Stimulated activated CD8-positive, alpha-beta memory T cell treated with anti-CD3 and anti-CD28 coated beads, Interleukin-7, amount 100 ng/mL, for 4 hours (primary cell): Measurements from ENCODE around the gene AKR1B1.

Experiments
- DNase-seq, 2 donors: peaks; one replicate each; pipeline ENCODE4 v3.0.0-alpha.2; 2020; ENCODE audit warnings: low read depth in 2 of 2

Gene AKR1B1

DNA sequence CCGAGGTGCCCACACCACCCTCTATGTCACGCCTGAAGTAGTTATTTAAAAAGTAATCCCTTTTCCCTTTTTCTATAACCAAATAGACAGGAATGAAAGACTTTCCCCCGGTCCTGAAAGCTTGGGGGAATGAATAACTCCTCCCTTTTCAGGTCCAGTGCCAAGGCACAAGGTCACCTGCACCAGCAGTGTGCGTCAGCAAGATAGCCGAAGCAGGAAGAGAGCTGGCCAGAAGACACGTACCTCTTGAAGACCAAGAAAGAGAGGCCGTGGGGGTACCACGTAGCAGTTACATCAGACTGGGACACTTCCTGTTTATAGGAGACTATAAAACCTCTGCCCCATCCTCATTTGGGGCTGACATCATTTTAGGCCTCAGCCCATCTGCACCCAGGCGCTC is 10.7 kb upstream of the AKR1B1 start:
- no peak for DNase-seq

DNA sequence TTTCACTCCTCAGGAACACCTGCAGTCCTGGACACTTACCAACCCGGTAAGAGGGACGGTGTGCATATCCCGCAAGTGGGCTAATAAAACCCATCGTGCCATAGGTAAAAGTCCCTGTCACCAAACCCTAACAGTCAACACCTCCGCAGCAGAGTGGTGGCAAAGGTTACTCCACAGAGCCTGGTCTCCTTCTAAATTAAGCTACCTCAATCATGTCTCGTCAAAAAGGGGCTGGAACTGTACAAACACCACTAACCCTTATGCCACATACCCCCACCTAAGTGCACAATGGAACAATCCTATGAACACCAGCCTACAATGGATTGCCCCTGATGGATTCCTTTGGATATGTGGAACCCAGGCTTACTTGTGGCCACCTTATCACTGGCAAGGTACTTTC is 9.6 kb upstream of the AKR1B1 start:
- DNase-seq = no peak

DNA sequence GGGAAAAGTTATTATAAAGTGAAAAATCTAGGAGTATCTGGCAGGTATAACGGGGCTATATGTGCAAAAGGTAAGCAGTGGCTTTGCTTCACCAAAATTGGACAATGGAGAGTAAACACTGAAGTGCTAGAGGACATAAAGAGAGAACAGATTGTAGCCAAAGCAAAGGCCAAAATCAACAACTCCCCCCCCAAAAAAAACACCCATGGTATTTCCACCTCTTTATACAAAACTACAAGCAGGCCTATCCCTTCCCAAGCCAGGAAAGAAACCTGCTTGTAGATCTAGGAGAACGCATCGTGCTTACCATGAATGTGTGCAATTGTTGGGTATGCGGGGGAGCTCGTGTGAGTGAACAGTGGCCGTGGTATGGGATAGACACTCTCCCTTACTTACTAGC is 9.2 kb upstream of the AKR1B1 start:
- DNase-seq = no peak

DNA sequence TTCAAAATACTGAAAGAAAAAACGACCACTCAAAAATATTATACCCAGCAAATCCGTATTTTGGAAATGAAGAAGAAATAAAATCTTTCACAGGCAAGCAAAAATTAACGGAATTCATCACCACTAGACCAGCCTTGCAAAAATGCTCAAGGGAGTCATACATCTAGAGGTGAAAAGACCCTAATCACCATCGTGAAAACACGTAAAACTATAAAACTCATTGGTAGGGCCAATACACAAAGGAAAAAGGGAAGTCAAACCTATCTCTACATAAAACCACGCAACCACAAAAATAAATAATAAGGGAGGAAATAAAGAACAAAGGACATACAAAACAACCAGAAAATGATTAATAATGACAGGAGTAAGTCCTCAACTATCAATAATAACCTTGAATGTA is 6.6 kb upstream of the AKR1B1 start:
- no peak for DNase-seq

DNA sequence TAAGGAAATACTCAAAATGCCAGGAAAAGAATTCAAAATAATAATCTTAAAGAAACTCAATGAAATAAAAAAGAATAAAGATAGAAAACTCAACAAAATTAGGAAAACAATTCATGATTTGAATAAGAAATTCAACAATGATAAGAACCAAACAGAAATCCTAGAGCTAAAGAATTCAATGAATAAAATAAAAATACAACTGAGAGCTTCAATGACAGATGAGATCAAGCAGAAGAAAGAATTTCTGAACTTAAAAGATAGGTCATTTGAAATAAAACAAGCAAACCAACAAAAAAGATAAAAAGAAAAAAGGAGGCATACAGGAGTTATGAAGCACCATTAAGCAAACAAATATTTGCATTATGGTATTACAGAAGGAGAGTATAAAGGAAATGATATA is 5.6 kb upstream of the AKR1B1 start:
- no peak for DNase-seq

DNA sequence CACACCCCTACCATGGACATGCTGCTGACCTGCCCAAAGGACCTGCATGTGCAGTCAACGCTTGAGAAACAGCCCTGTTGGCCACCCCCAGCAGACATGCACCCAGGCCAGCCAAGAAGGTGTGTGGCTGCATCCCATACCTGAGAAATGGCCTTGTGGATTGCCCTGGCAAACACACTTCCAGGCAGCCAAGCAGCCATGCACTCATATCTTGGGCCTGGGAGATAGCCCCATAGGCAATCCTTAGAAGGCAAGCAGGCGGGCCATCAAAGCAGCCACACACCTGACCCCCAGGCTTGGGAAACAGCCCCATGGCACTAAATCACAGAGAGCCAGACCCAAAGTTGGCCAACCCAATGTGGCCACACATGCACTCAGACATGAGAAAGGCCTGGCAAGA is 4.9 kb upstream of the AKR1B1 start:
- no peak for DNase-seq

DNA sequence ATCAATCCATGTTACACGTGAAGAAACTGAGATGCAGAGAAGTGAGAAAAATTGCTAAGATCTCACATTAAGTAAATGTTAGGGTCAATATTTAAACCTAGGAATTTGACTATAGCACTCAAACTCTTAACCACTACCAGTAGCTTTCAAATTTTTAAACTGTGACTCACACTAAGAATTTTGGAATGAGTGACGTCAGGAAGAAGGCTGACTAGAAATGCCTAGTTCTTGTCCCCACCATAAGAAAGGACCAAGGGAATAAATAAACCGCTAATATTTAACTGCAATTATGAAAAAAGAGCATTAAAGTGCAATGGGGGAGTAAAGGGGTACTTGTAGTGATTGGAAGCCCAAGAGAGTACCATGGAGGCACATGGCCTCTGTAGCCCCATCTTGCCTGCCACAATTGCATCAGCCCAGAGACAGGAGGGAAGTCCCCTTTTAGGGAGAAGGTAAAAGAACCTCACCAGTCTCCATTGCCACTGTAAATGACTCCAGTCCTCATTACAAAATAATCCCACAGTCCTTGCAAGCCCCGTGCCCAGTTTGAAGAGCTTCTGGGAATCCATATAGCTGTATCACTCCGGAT is 3.5 kb upstream of the AKR1B1 start:
- no peak for DNase-seq

DNA sequence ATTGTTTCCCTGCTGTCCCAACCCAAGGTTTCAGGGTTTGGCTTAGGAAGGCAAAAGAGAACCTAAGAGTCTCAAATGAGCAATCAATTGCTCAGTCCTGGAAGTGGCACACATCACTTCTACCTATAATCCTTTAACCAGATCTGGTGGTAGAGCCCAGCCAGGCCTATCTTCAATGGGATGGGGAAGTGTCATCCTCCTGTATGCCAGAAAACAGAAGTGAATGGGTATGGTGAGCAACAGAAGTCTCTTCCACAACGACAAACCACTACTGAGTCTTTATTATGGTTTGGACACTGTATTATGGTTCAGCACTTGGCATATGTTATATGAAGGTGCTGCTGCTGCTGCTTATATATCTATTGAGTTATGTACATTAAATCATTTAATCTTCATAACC is 3.0 kb upstream of the AKR1B1 start:
- DNase-seq = no peak

DNA sequence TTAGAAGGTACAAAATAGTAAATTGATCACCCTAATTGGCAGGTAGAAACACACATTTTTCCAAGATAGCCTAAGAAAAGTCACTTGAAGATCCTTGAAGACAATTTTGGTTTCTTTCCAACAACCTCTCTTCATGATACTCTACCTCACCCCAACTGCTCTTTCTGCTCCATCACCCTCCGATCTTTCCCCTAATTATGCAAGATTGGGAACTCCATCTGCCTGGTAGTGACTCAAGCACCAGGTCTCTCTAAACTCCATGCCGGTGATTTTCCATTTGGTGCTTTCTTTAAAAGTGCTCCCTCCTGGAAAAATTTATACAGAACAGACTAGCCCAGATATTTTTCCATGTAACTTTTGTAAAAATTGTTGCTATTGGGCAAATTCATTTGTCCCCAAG is 1.1 kb upstream of the AKR1B1 start:
- DNase-seq = no peak

DNA sequence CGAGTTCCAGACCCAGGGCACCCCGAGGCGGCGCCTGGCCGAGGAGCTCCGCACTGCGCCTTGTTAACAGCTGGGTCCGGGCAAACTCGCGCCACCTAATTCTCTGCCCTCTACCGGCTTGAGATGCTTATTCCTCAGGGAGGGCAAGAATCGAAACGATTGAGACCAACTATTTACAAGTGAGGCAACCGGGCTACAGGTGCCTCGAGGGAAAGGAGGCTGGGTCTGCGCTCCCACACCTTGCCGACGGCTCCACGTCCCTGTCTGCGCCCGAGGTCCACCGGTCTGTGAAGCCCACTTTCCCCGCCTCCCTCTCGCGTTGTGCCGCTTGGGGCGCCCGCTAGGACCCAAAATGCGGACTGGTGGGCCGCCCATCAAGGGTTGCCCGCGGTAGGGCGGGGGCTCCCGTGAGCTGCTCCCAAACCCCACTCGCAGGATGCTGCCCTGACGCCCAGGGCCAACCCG is 527 bp downstream of the AKR1B1 start:
- peak; percentile 25 to 54 for DNase-seq

DNA sequence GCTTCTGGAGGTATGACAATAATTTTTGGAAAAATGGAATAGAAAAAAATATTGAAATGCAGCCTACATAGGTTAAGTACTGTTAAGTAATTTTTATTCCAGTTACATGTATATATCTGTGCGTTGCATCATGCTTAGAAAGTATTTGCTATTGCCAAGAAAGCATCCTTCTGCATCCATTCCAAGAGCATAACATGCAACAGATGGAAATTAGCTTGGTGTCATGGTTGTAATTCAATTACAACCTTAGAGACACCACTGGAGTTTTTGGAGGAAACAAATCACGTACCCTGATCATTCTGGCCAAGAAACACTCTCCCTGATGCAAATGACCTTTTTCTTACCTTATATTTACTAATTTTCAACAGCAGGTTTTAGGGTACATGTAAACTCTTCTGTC is 1.7 kb downstream of the AKR1B1 start:
- no peak for DNase-seq

DNA sequence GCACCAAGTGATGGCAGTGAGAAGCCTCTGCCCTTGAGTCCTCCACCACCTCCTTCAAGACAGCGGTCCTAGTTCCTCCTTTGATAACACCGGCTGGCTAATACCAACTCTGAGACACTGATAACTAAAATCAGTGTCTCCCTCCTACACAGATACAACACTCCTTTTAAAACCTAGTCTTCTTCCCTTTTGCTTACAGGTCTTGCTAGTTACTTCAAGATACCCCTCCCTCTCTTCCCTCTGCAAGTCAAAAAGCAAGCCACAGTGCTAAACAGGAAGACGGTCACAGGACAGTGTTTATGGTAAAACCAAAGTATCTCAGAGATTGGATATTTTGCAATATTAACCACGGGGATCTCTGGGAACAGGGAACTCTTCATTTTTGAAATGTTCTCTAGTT is 4.6 kb downstream of the AKR1B1 start:
- DNase-seq = no peak

DNA sequence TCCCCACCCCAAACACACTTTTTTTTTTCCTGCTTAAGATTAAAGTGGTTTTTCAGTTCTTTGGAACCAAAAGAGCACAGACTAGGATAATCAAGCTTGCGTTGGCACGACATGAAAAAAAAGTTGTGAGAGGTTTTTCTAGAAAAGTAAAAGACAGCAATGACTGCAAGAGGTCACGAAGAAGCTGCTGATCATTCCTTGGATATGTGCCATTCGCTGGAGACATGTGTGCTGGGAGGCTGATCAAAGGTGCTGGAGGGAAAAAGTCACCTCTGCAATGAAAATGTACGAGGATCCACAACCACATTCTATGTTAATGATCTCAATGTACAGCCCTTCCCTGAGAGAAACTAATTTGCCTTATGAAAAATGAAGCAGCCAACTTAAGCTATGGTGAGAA is 5.4 kb downstream of the AKR1B1 start:
- DNase-seq = no peak

DNA sequence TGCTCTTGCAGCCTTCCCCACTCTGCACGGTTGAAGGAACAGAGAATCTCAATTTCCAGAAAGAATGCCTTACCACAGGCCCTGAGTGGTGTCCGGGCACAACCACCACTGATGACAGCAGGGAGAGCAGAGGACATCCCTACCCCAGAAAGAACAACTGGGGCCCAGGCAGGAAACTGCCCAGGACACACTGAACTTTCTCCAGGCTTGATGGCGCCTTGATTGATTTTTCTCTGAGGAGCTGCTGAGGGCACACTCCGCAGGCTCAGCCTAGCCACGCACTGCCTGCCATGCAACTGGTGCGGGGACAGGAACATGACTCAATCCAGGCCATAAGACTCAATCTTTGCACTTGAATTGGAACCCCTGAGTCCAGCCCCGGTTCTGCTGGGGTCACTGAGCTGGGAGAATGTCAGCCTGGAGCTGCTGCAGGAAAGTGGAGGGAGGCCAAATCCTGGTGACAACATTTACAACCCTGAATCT is 5.9 kb downstream of the AKR1B1 start:
- DNase-seq = no peak

DNA sequence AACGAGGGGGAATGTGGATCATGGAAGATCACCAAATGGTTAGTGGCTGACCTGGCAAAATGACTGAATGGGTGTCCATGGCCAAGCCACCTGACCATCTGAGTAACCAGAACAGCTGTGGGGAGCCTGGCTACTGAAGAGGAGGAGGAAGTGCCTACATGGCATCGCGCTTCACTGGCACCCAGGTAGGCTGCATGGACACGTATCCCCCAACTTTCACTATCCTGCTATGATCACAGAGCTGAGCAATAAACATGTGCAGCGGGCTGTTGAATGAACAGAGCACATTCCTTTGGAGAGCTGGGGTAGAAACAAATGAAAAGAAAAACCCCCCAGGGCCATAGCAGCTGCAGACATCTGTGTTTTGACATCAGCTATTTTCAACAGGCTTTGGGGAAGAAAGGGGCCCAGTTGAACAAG is 6.5 kb downstream of the AKR1B1 start:
- no peak for DNase-seq

DNA sequence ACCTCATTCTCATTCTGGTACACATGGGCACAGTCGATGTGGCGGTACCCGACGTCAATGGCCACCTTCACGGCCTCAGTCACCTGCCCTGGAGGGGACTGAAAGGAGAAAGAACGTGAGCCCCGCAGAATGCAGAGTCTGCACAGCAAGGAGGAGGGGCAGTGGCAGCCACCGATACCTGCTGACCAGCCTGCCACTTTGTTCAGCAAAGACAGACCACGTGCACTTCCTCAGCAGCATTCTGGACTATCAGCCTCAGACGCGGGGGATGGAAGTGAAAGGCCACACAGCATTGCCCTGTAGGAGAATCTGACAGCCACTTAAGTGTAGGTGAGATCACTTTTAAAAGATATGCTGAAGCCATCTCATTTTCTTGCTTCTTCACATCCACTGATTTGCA is 7.2 kb downstream of the AKR1B1 start:
- DNase-seq = no peak

DNA sequence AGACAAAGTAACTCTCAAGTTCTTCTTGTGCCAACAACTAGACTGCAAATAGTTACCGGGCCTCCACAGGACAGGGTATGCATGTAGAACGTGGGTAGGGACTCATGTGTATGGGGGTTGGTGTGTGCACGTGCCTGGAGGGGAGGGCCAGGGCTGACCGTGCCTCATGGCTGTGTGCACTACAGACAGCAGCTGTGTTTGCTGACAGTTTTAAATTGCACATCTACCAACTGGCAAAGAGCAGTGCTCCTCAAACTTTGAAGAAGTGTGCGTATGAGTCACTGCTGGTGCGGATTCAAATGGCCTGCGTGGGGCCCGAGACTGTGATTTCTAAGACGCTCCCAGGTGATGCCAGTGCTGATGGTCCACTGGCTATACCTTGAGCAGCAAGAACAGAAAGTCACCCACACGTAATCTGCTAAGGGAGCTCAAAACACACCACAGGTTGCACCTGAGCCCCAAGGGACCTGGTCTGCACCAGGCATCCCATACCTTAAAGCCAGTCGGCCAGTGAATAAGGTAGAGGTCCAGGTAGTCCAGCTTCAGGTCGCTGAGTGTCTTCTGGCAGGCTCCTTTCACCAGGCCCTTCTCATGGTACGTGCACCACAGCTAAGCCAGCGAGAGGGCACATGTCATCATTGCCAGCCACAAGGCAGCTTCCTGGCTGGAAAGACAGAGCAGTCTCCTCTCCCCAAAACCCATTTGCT is 8.5 kb downstream of the AKR1B1 start:
- no peak for DNase-seq

DNA sequence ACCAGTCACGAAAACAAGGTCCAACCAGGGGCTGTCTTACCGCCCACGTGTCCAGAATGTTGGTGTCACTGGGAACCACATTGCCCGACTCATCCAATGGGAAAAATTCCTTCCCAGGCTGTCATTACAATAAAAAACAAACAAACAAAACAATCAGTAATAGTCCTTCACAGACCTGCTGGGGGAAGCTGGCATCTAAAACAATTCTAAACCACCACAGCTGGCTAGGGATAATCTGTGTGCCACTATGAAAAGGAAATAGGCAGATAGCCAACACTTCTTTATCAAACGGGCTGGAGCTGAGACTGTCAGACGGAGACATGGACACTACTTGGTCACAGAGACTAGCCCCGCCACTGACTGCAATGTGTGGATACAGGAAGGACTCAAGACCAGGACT is 9.2 kb downstream of the AKR1B1 start:
- DNase-seq = no peak

DNA sequence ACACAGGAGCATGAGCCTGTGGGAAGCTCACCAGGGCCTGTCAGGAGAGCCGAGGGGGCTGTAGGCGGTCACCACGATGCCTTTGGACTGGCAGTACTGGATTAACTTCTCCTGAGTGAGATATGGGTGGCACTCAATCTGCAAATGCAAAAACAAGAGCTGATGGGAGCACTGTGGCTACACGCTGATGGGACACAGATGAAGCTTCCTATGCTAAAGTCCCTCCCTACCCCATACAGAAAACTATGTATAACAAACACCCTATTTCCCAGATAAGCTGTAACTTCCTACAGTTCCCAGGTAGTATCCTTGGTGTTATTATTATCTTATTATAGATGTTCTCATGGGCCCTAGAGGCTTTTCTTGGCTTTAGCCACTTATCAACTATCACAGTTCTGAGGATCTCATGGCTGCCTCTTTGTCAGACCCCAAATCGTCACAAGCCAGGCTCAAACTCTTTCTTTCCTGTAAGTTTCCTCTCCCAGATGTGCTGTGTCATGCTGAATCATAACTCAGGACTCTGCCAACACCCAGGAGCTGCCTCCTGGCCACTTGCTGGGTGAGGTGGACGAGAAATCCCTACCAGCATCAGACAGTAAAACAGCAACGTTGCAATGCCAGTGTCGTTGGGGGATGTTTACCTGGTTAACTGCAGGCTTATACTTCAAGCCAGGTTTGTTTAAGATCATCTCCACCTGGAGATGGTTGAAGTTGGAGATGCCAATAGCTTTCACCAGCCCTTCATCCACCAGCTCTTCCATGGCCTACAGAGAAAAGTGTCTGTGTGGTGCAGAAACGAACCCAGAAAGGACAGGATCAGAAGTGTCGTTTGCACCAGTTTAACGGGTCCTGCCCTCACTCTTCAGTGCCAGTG is 10.3 kb downstream of the AKR1B1 start:
- DNase-seq = no peak

DNA sequence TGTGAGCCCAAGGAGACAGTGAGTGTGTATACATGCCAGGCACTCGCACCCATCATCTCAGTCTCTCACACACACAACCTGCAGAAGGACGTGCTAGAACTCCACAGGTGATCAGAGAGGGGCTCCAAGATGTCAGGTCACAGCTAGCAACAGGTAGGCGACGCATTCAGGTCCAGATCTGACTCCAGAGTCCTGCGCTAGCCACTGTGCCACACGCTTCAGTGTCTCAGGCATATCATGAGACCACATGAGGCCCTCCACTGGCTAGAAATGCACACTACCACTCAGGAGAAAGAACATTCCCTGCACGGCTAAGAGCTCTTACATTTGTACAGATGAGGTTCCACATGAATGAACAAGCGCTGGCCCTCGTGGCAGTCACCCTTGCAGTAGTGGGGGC is 11.5 kb downstream of the AKR1B1 start:
- DNase-seq = no peak

DNA sequence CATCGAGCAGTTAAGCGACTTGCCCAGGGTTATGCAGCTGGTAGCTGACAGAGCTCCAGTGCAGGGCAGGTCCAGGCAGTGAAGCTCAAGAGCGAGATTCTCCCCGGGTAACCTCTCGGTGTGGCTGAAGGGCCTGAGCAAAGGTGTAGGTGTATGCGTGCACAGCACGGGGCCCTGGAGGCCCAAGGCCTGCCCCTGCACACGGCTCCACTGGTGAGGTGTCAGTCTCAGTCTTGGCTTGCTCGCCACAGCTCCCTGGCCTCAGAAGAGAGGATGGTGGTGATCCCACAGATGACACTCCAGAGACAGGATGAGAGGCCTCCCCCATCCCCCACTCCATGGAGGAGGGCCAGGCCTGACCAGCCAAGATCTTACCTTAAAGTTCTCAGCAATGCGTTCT is 12.0 kb downstream of the AKR1B1 start:
- DNase-seq = no peak

DNA sequence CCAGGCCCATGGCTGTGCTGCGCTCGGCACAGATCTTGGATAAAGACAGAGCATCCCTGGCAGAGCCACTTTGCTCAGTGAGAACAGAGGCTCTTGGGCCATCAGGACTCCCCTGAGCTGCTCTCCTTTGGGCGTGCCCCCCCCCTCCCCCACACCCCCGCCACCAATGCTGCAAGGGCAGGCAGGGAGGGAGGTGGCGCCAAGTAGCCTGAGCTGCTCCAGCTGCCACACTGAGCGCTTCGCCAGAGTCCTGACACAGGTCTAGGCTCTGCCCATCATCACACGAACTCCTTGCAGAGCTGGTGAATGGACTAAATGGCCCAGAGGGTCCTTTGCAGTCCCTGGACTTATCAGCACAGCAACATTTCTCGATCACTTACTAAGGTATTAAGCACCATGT is 12.5 kb downstream of the AKR1B1 start:
- no peak for DNase-seq

DNA sequence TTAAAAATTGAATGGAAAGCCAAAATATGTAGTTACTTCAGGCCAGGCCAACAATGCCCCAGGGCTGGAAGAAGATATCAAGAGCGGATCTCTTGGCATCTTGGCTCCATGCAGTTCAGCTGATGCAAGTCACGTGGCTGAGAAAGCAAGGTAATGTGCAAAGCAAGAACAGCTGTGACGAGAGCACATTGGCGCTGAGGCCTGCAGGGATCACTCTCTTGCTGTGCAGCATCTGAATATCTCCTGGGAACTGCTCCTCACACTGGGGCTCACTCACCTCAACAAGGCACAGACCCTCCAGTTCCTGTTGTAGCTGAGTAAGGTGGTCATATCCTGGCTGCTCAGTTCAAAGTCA is 14.0 kb downstream of the AKR1B1 start:
- DNase-seq = no peak
